Colonic mucosa (tissue), 4 donors: ENCODE data around the gene PARL. TPM values are rescaled to one million over a fixed set of nuclear protein-coding genes. Genes with fewer than 3 reads are reported as not detected.

Experiments
- DNase-seq: peaks from one replicate; pipeline ENCODE4 v3.0.0-alpha.2; 2020
- H3K27ac ChIP-seq: fragments of 200-600 bp; one replicate; pipeline ENCODE4 v1.8.0; 2021
- H3K27me3 ChIP-seq: fragments of 200-600 bp; one replicate; pipeline ENCODE4 v1.8.0; 2021
- H3K36me3 ChIP-seq: fragments of 200-600 bp; one replicate; pipeline ENCODE4 v1.8.0; 2021
- H3K4me1 ChIP-seq: fragments of 200-600 bp; one replicate; pipeline ENCODE4 v1.8.0; 2021; ENCODE audit warnings: mild to moderate bottlenecking
- H3K4me3 ChIP-seq: fragments of 200-600 bp; one replicate; pipeline ENCODE4 v1.8.0; 2021
- H3K9ac ChIP-seq, 2 donors: one replicate each; pipeline ENCODE4 v1.7.0; 2013; ENCODE audit warnings: control low read depth in 2 of 2, low read depth in 2 of 2, low read length in 2 of 2
- H3K9me3 ChIP-seq: fragments of 200-600 bp; one replicate; pipeline ENCODE4 v1.8.0; 2021
- CTCF ChIP-seq: fragments of 200-600 bp; IDR thresholded peaks from one replicate; pipeline ENCODE4 v1.8.0; 2022; ENCODE audit warnings: antibody characterized with exemption, mild to moderate bottlenecking
- intact Hi-C: fragments of 100-400 bp; cut with DNase I; formaldehyde crosslinking; loops from one replicate; pipeline ENCODE4 v1.14.1; 2022
- total RNA-seq, 2 donors: library from RNA; stranded (reverse); fragmentation: NEBNext Ultra II Directional in 1 of 2; extraction: Animal tissue kit (Norgen Biotek cat#: 25700) in 1 of 2; gene quantifications; one replicate each; pipeline ENCODE4 v1.2.1, GENCODE V29; 2021
- donor health status: healthy.
- donor health status: DM: no; HTN: no; CAD: no.
- donor health status: DM: no; HTN: no; CAD: no.

The PARL gene
- total RNA-seq, 2 donors from 2014 or later, result 64.8 to 67.9 TPM

- Histone ChIP-seq H3K4me3 (no peak overlapping the region), H3K27ac (no peak overlapping the region), H3K9me3 (no peaks in the 10 kb centered on the region), H3K36me3 (no peaks in the 10 kb centered on the region), H3K27me3 (no peaks in the 10 kb centered on the region), H3K4me1 (no peaks in the 10 kb centered on the region), H3K9ac (no peak overlapping the region)
- no peak for TF ChIP-seq CTCF
- intact Hi-C loops, result no loop called here
- no peak for DNase-seq
Measured at GRCh38 chr3:183822631-183823030, 62.0 kb downstream of the PARL start.

- Histone ChIP-seq H3K27ac (no peak overlapping the region), H3K4me3 (no peak overlapping the region)
- TF ChIP-seq CTCF, result no peak
Measured at GRCh38 chr3:183819831-183820230, 64.8 kb downstream of the PARL start.

GRCh38 chr3:183818706-183819624, 65.7 kb downstream of the PARL start:
- Histone ChIP-seq H3K9me3 (no peaks in the 10 kb centered on the region), H3K9ac (no peak overlapping the region), H3K36me3 (no peaks in the 10 kb centered on the region), H3K4me1 (no peaks in the 10 kb centered on the region), H3K4me3 (no peak overlapping the region), H3K27ac (no peak overlapping the region), H3K27me3 (no peaks in the 10 kb centered on the region)
- no peak for DNase-seq
- TF ChIP-seq CTCF, result no peak
- intact Hi-C loops, result no loop called here

More at GRCh38 chr3:183819831-183820230, 64.8 kb downstream of the PARL start:
- DNase-seq, result no peak
- H3K36me3 ChIP-seq, result no peaks in the 10 kb centered on the region
- H3K4me1 ChIP-seq, result no peaks in the 10 kb centered on the region
- no peaks in the 10 kb centered on the region for H3K9me3 ChIP-seq
- intact Hi-C loops, result no loop called here
- H3K27me3 ChIP-seq, result no peaks in the 10 kb centered on the region
- H3K9ac ChIP-seq, result no peak overlapping the region

GRCh38 chr3:183818041-183818620, 66.5 kb downstream of the PARL start:
- H3K27ac ChIP-seq, result no peak overlapping the region
- no peak for TF ChIP-seq CTCF
- intact Hi-C loops, result no loop called here

GRCh38 chr3:183817639-183818038, 67.0 kb downstream of the PARL start:
- H3K9ac ChIP-seq, result no peak overlapping the region
- H3K4me3 ChIP-seq, result no peak overlapping the region
- H3K27me3 ChIP-seq, result no peaks in the 10 kb centered on the region
- no peak for DNase-seq
- H3K9me3 ChIP-seq, result no peaks in the 10 kb centered on the region
- no peak overlapping the region for H3K27ac ChIP-seq
- no peaks in the 10 kb centered on the region for H3K4me1 ChIP-seq
- intact Hi-C loops, result no loop called here
- no peak for TF ChIP-seq CTCF
- no peaks in the 10 kb centered on the region for H3K36me3 ChIP-seq

More at GRCh38 chr3:183818041-183818620, 66.5 kb downstream of the PARL start:
- Histone ChIP-seq H3K36me3 (no peaks in the 10 kb centered on the region), H3K9ac (no peak overlapping the region), H3K27me3 (no peaks in the 10 kb centered on the region), H3K4me3 (no peak overlapping the region), H3K9me3 (no peaks in the 10 kb centered on the region), H3K4me1 (no peaks in the 10 kb centered on the region)
- DNase-seq, result no peak
